Endothelial cell of hepatic sinusoid (primary cell): Measurements from ENCODE around the gene WIPF2.

Experiments
- in situ Hi-C: cut with HindIII; loops from 2 replicates; pipeline ENCODE4 v1.10.0; 2017; ENCODE audit warnings: low sequenced_read_pairs

Gene WIPF2

DNA sequence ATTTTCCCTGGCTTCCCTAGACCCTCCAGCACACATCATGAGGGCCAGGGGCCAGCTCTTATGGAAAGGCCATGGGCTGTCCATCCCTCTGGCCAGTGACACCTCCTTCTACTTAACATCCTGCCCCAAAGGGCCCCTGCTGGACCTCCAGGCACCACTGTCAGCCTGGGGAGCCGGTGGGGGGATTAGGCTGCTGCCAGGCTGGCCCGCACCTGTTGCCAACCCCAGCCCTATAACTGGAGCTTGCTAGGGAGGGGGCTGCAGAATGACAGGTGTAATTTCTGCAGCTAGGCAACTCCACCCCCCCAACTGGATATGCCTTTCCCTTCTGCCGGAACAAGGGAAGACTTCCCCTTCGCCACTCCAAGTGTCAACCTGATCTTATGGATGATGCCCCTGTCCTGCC is 102.4 kb downstream of the WIPF2 start:
- in situ Hi-C loops, result no loop called here

- in situ Hi-C loops, result no loop called here
Measured at GRCh38 chr17:40321961-40322357, 102.9 kb downstream of the WIPF2 start.

DNA sequence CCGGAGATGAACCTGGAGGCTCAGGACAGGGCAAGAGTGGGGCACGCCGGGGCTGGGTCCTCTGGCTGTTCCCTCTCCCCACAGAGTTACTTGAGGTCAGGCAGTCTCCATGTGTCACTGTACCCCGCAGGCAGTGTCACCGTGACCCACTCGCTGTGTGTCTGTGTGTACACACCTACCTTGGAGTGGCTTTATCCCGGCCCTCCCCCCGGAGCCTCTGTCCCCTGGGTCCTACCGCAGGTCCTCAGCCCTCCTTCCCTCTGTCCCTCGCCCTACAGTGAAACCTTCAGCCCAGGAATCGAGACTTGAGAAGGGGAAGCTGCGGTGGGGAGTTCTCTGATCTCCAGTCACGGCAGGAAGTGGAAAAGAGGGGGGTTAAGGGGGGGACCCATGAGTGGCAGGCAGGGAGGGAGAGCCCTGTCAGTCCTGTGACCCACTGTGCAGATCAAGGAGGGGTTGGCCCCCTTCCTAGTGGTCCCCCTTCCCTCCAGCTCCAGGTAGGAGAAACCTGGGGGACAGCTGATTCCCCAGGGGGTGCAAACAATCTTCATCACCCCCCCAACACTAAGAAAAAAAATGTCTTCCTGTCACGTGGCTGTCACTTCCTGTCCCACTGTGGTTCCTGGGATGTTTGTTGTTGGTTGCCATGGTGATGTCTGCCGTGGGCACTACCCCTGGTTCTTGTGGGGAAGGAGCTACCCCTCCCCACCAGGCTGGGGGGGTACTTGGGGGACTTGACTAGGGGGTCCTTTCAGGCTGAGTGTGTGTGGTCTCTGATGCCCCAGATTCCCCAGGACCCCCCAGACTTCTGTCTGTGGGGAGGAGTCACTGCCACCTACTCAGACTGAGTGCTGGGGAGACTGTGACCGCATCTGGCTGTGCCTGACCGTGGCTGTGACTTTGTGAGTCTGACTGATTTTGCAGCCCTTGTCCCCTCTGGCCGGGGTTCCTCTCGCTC is 103.5 kb downstream of the WIPF2 start:
- in situ Hi-C loops, result no loop called here

DNA sequence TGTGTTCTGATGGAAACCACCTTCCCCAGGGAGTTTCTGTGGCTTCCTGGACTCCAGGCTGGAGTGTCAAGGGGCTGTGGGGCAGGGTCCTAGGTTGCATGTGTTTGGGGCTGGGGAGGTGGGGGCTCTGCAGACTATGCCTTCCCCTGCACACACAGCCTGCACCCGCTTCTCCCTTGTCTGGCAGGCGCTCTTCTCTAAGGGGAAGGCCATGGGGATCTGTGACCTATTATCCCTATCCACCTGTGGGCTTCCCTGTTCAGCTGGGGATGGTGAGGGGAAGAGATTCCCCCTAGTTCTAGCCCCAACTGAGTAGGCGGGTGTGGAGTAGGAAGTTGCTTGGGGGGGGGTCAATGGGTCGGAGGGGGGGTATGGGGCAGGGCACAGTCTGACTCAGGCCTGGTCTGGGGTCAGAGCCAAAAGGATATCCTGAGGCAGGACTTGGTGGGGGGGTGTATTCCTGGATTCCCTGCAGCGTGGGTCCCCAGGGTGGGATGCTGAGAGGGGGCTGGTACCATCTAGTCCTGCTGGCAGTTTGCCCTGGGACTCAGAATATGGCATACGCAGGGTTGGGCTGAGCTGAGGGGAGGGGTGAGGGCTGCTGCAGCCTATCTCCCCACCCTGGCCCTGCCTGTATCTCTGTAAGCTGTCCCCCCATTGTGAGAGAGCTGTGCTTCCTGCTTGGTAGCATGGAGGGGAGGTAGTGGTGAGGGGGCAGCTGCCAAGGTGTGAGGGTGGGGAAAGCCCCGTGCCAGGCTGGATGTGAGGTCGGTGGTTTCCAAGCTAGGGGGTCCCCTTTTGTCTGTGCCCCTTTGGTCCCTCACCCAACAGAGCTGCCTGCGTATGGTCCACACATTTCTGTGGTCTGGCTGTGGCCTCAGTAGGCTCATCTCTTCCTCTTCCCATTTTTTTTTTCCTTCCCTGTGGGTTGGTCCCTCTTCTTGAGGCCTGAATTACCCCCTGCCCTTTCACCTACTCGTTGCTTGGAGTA is 104.6 kb downstream of the WIPF2 start:
- in situ Hi-C loops, result no loop called here

GRCh38 chr17:40325156-40326013 is 106.3 kb downstream of the WIPF2 start:
- in situ Hi-C loops, result no loop called here

DNA sequence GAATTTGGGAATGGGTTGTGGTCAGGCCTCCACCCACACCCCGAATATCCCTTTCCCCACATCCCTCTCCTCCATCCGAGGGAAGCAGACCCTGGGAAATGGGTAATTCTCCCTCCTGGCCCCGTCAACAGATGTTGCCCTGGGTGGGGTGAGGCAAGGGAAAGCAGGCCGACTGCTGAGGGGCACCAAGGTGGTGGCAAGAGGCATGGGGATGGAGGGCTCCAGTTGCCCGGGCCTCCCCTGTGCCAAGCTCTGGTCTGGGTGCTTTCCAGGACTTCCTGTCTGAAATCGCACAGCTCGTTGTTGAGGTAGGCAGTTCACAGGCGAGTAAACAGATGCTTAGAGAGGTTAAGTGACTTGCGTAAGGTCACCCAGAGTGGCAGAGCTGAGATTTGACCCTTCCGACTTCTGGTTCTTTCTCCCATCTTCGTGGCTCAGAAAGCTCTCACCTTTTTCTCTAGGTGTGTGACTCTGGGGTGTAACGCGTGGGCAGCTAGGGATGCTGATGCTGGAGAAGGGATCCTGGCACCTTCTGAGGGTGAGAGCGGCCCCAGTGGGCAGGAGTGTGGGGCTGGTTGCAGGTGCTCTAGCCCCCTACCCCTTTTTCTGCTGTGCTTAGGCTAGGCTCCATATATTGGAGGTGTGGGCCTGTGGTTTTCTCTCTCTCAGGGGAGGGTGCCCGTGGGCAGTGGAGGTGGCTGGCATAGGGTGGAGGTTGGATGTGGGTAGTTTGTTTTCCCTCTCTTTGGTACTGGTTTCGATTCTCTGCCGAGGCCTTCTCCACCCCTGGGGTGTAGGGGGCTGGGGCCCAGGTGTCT is 107.1 kb downstream of the WIPF2 start:
- in situ Hi-C loops, result no loop called here

DNA sequence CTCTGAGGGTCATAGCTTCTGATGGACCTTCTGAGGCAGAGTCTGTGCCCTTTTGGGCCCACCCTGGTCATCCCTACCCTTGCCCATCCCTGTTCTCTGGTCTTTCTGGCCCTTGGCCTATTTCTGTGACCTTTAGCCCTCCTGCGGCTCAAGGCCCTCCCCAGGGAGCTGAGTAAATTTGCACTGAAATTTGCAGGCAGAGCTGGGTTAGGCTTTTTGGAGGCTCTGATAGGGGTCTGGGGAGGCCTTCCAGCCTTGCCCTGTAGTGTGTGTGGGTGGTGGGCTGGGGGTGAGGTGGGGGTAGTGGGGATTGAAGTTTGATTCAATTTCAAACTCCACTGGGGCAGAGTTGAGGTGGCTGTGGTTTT is 107.7 kb downstream of the WIPF2 start:
- in situ Hi-C loops, result no loop called here

GRCh38 chr17:40327244-40327729 is 108.2 kb downstream of the WIPF2 start:
- in situ Hi-C loops, result no loop called here

DNA sequence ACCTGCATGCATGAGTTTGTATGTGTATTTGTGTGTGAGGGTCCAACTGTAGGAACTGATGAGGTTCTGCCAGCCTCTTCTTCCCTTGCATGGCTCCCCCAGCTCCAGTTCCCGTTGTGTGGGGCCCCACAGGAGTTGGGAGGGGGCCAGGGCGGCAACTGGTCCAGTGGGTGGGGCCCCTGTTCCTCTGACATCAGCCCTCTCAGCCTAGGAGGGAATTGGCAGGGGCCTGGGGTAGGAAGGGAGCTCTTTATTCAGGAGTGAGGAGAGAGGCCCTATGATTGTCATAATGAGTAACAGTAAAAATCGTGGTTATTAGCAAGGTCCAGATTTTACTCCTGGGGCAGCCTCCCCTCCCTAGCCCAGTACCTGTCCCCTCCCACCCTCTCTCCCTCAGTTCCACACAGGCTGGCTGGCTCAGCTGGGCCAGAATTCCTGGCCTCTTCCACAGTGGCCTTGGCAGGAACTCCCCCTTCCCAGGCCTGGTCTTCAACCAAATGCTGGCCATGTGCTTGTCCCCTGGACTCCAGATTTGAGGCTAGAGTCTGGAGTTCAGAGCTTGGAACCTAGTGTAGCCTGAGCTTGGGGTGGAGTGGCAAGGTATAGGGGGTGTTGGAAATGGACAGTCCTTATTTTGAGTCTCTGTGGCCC is 108.8 kb downstream of the WIPF2 start:
- in situ Hi-C loops, result no loop called here

DNA sequence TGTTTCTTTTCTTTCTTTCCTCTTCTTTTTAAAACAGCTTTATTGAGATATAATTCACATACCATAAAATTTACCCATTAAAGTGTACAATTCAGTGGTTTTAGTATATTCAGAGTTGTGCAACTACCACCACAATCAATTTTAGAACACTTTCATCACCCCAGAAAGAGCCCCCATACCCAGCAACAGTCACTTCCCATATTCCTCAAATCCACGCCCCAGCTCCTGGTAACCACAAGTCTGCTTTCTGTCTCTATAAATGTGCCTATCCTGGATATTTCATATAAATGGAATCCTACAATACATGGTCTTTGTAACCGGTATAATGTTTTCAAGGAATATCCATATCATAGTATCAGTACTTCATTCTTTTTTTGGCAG is 109.3 kb downstream of the WIPF2 start:
- in situ Hi-C loops, result no loop called here

DNA sequence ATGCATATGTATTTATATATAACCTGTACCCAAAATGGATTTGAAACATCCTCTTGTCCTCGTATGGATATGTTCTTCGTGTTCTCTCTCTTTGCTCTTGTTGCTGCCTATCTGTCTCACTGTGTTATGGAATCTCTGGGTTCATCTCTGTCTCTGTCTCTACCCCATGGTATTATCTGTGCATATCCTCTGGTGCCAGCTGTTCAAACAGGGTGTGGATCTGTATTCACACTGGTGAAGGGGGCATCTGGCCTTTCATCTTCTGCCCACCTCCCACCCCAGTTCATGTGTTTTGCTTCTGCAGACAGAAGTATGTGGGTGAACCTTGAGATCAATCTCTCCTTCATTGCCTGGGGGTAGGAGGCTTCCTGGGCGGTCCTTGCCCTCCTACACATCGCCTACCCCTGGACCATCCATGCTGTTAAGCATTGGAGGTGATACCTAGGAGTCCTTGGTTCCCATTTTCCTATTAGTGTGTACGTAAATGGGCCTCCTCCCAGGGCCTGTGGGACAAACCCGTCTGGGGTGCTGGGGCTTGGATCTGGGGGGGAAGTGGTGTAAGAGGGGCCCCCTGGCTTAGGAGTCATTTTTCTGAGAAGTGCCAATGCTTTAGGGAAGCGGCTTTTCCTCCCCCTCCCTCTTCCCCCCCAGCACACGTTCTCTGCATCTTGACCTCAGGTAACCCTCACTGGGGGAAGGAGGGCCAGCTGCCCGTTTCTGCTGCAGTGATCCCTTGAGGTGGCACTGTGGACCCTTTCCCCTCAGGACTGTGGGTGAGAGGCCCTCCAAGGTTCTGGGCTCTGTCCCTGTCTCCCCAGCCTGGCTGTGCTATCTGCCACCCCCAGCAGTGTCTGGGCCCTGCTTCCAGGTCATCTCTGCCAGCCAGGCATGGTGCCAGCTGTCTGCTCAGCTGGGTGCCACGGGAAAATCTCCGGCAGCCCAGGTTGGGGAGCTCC is 111.0 kb downstream of the WIPF2 start:
- in situ Hi-C loops, result no loop called here

DNA sequence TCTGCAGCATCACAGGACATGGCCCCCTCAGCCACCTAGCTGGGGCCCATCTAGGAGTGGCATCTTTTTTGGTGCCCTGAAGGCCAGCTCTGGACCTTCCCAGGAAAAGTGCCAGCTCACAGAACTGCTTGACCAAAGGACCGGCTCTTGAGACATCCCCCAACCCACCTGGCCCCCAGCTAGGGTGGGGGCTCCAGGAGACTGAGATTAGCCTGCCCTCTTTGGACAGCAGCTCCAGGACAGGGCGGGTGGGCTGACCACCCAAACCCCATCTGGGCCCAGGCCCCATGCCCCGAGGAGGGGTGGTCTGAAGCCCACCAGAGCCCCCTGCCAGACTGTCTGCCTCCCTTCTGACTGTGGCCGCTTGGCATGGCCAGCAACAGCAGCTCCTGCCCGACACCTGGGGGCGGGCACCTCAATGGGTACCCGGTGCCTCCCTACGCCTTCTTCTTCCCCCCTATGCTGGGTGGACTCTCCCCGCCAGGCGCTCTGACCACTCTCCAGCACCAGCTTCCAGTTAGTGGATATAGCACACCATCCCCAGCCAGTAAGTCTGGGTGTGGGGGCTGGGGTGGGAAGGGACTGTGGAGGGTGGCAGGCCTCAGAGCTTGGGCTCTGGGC is 111.9 kb downstream of the WIPF2 start:
- in situ Hi-C loops, result no loop called here

DNA sequence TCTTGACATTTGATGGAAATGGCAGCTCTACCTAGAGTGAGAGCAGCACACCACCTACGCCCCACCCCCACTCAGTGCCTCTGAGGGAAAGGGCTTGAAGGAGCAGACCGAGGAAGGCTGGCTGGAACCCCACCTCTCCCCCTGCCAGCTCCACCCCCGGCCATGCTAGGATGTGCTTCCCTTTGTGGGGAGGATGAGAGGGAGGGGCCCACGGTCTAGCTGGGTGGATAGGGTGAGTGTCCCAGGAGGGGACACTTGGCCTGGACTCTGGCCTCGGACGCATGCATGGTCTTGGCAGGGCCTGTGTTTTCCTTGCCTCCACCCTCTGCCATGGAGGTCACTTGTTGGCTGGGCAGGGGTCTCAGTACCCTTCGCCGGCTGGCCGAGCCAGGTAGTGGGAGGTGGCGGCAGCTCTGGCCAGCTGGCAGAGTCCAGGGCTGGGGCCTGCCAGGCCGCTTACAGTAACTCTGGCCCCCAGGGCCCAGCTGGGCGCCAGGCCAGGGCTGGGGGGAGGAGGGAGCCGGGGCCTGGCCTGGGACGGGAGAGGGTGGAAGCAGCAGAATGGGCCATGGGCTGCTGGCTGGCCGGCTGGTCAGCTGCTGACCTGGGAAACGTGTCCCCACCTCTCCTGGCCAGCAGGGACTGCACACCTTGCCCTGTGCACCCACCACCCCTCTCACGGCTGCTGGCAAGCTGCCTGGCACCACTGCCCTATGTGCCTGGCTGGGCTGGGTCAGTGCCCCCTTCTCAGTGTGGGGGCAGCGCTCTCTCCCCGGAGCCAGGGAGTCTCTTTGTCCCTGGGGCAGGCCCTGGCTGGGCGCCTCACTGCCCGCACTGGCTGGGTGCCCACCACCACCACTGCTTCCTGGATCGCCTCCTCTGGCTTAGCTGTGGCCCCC is 112.9 kb downstream of the WIPF2 start:
- in situ Hi-C loops, result no loop called here
